ACC112 (cell line): Measurements from ENCODE around the gene C18orf63.
"Not testable (repeated sequence)": the region's sequence is repeated elsewhere in the genome, so short reads cannot be mapped to it uniquely, and the experiment has no call there.

Experiments used
- H2AFZ ChIP-seq: fragments of 200-600 bp; sonication (generic); one replicate; pipeline ENCODE4 v1.6.0; 2017; ENCODE audit warnings: antibody characterized with exemption, low read length; ENCODE audit not compliant: unreplicated experiment
- H3K27ac ChIP-seq: fragments of 200-600 bp; sonication (generic); 2 replicates; pipeline ENCODE4 v1.5.1; 2014; ENCODE audit warnings: low read depth, mild to moderate bottlenecking, antibody characterized with exemption, low read length, moderate library complexity
- H3K27me3 ChIP-seq: fragments of 200-600 bp; sonication (generic); 2 replicates; pipeline ENCODE4 v1.6.1; 2014; ENCODE audit warnings: mild to moderate bottlenecking, antibody characterized with exemption, low read length, moderate library complexity, mixed read lengths; ENCODE audit not compliant: insufficient read depth
- H3K36me3 ChIP-seq: fragments of 200-600 bp; sonication (generic); 2 replicates; pipeline ENCODE4 v1.6.1; 2016; ENCODE audit warnings: mild to moderate bottlenecking, antibody characterized with exemption, low read length, moderate library complexity, mixed read lengths; ENCODE audit not compliant: insufficient read depth
- H3K4me1 ChIP-seq: fragments of 200-600 bp; sonication (generic); one replicate; pipeline ENCODE4 v1.6.1; 2016; ENCODE audit warnings: low read length, mixed read lengths; ENCODE audit not compliant: insufficient read depth, unreplicated experiment, control insufficient read depth
- H3K4me3 ChIP-seq: fragments of 200-600 bp; sonication (generic); 2 replicates; pipeline ENCODE4 v1.5.1; 2014; ENCODE audit warnings: mild to moderate bottlenecking, low read depth, low read length
- H3K79me2 ChIP-seq: fragments of 200-600 bp; sonication (generic); one replicate; pipeline ENCODE4 v1.6.0; 2016; ENCODE audit warnings: low read length; ENCODE audit not compliant: control insufficient read depth, unreplicated experiment, insufficient read depth

C18orf63 gene

GRCh38 chr18:74299162-74299561 is 16.5 kb upstream of the C18orf63 start:
- no peaks in the 10 kb centered on the region for H3K27me3 ChIP-seq
- H3K36me3 ChIP-seq, result no peaks in the 10 kb centered on the region
- H2AFZ ChIP-seq, result no peak overlapping the region
- no peaks in the 10 kb centered on the region for H3K79me2 ChIP-seq
- H3K4me3 ChIP-seq, result no peak overlapping the region
- H3K27ac ChIP-seq, result no peak overlapping the region
- H3K4me1 ChIP-seq, result peaks cover 17% of the 10 kb centered on the region

- H3K4me1 ChIP-seq, result peaks cover 21% of the 10 kb centered on the region
- no peaks in the 10 kb centered on the region for H3K79me2 ChIP-seq
- H3K27me3 ChIP-seq, result no peaks in the 10 kb centered on the region
- no peak overlapping the region for H3K27ac ChIP-seq
- no peak overlapping the region for H3K4me3 ChIP-seq
- no peak overlapping the region for H2AFZ ChIP-seq
- no peaks in the 10 kb centered on the region for H3K36me3 ChIP-seq
These were observed 15.9 kb upstream of the C18orf63 start for GRCh38 chr18:74299746-74300145.

GRCh38 chr18:74303306-74303705 is 12.3 kb upstream of the C18orf63 start:
- no peak overlapping the region for H3K27ac ChIP-seq
- no peaks in the 10 kb centered on the region for H3K79me2 ChIP-seq
- H3K4me1 ChIP-seq, result peaks cover 21% of the 10 kb centered on the region
- H3K36me3 ChIP-seq, result no peaks in the 10 kb centered on the region
- no peak overlapping the region for H3K4me3 ChIP-seq
- no peaks in the 10 kb centered on the region; the same call in 1 of the 2 replicates for H3K27me3 ChIP-seq
- no peak overlapping the region for H2AFZ ChIP-seq

- no peak overlapping the region for H3K27ac ChIP-seq
- no peaks in the 10 kb centered on the region; the same call in 1 of the 2 replicates for H3K27me3 ChIP-seq
- no peak overlapping the region for H3K4me3 ChIP-seq
- H3K79me2 ChIP-seq, result no peaks in the 10 kb centered on the region
- peaks cover 21% of the 10 kb centered on the region for H3K4me1 ChIP-seq
- no peaks in the 10 kb centered on the region for H3K36me3 ChIP-seq
- H2AFZ ChIP-seq, result no peak overlapping the region
These were observed 11.7 kb upstream of the C18orf63 start for GRCh38 chr18:74303936-74304335.

GRCh38 chr18:74310411-74310810 is 5.2 kb upstream of the C18orf63 start:
- Histone ChIP-seq H3K79me2 (no peaks in the 10 kb centered on the region), H3K4me3 (no peak overlapping the region), H3K36me3 (no peaks in the 10 kb centered on the region), H3K27me3 (no peaks in the 10 kb centered on the region; the same call in 1 of the 2 replicates), H2AFZ (peak overlapping the region; percentile 82), H3K4me1 (no peaks in the 10 kb centered on the region), H3K27ac (no peak overlapping the region)

GRCh38 chr18:74311000-74311399 is 4.6 kb upstream of the C18orf63 start:
- no peak overlapping the region for H2AFZ ChIP-seq
- no peak overlapping the region for H3K4me3 ChIP-seq
- peaks cover 1% of the 10 kb centered on the region for H3K4me1 ChIP-seq
- H3K27me3 ChIP-seq, result no peaks in the 10 kb centered on the region; the same call in 1 of the 2 replicates
- H3K36me3 ChIP-seq, result no peaks in the 10 kb centered on the region
- H3K27ac ChIP-seq, result no peak overlapping the region
- no peaks in the 10 kb centered on the region for H3K79me2 ChIP-seq

- Histone ChIP-seq H3K4me1 (peaks cover 18% of the 10 kb centered on the region), H3K4me3 (no peak overlapping the region), H3K27me3 (no peaks in the 10 kb centered on the region), H3K27ac (no peak overlapping the region), H3K79me2 (no peaks in the 10 kb centered on the region), H3K36me3 (no peaks in the 10 kb centered on the region), H2AFZ (no peak overlapping the region)
These were observed 728 bp upstream of the C18orf63 start for GRCh38 chr18:74314759-74315463.

- H3K27me3 ChIP-seq, result no peaks in the 10 kb centered on the region
- H3K79me2 ChIP-seq, result no peaks in the 10 kb centered on the region
- H3K4me1 ChIP-seq, result peaks cover 18% of the 10 kb centered on the region
- H3K36me3 ChIP-seq, result no peaks in the 10 kb centered on the region
- 0 out of 2 replicates have a peak overlapping the region, but pooled peaks have one; percentile 3 for H3K4me3 ChIP-seq
- H3K27ac ChIP-seq, result peak overlapping the region; percentile 23
- no peak overlapping the region for H2AFZ ChIP-seq
These were observed 875 bp downstream of the C18orf63 start for GRCh38 chr18:74316257-74317170.

- H3K79me2 ChIP-seq, result no peaks in the 10 kb centered on the region
- H3K4me1 ChIP-seq, result no peaks in the 10 kb centered on the region
- no peaks in the 10 kb centered on the region for H3K36me3 ChIP-seq
- no peaks in the 10 kb centered on the region for H3K27me3 ChIP-seq
- H3K27ac ChIP-seq, result no peak overlapping the region
- no peak overlapping the region for H2AFZ ChIP-seq
- no peak overlapping the region for H3K4me3 ChIP-seq
These were observed 10.6 kb downstream of the C18orf63 start for GRCh38 chr18:74326231-74326630.

- not testable (repeated sequence) for H3K4me3 ChIP-seq, H3K36me3 ChIP-seq, H3K79me2 ChIP-seq, H3K4me1 ChIP-seq, H2AFZ ChIP-seq, H3K27ac ChIP-seq, H3K27me3 ChIP-seq
These were observed 11.2 kb downstream of the C18orf63 start for GRCh38 chr18:74326791-74327190.
